ENCODE results near the gene APOL2. TPM values are rescaled to one million over a fixed set of nuclear protein-coding genes. Genes with fewer than 3 reads are reported as not detected.
A peak's percentile ranks its signal among the peaks of the same experiment; 100 is the strongest.
"Not testable (repeated sequence)": the region's sequence is repeated elsewhere in the genome, so short reads cannot be mapped to it uniquely, and the experiment has no call there.

APOL2 gene
- total RNA-seq, 4 donors from 2014 or later = 3.8 to 142 (median 47.8) TPM

GRCh38 chr22:36258701-36259614 lies 19.6 kb upstream of the APOL2 start:
- DNase-seq = peak; percentile 47
- 40 to 64% methylated on average over 1 to 16 of the region's 16 CpGs for WGBS, 2 donors (ENCODE audit: low coverage in 1 of 2)
- Histone ChIP-seq H3K4me1 (peaks cover 7 to 43% (median 31%) of the 10 kb centered on the region in 4 donors), H3K36me3 (no peaks in the 10 kb centered on the region), H3K4me3 (no peak overlapping the region), H3K27ac (peak overlapping the region; percentile 34 to 70 (median 66)), H3K27me3 (no peaks in the 10 kb centered on the region), H3K9me3 (no peaks in the 10 kb centered on the region)
- in situ Hi-C loops (cut with MboI; ENCODE audit: low pct_ligation_motif_present in 1 of 4, low pct_unique_long_range_greater_than_20kb in 1 of 4, low sequenced_read_pairs in 3 of 4) (no loop called here), intact Hi-C loops (cut with DNase I; ENCODE audit: low total_unique reads) (no loop called here)
- TF ChIP-seq EP300 (IDR thresholded peaks at IDR 0.05; ENCODE audit: low read depth) (no peak), POLR2A (IDR thresholded peaks at IDR 0.05) (no peak), CTCF (IDR thresholded peaks at IDR 0.05) (no peak), POLR2AphosphoS5 (IDR thresholded peaks at IDR 0.05) (no peak)

GRCh38 chr22:36257948-36258670 lies 18.8 kb upstream of the APOL2 start:
- Histone ChIP-seq H3K27ac (peak overlapping the region; percentile 34 to 70 (median 66)), H3K9me3 (no peaks in the 10 kb centered on the region), H3K27me3 (no peaks in the 10 kb centered on the region), H3K36me3 (no peaks in the 10 kb centered on the region), H3K4me3 (no peak overlapping the region), H3K4me1 (peaks cover 8 to 51% (median 39%) of the 10 kb centered on the region in 4 donors)
- 81 to 91% methylated on average over 10 to 13 of the region's 13 CpGs for WGBS, 2 donors (ENCODE audit: low coverage in 1 of 2)
- intact Hi-C loops (cut with DNase I; ENCODE audit: low total_unique reads) = no loop called here
- no peak for DNase-seq
- no peak for TF ChIP-seq POLR2AphosphoS5 (IDR thresholded peaks at IDR 0.05)
- no peak for TF ChIP-seq EP300 (IDR thresholded peaks at IDR 0.05; ENCODE audit: low read depth)
- TF ChIP-seq POLR2A (IDR thresholded peaks at IDR 0.05) = no peak
- TF ChIP-seq CTCF (IDR thresholded peaks at IDR 0.05) = no peak
- in situ Hi-C loops (cut with MboI; ENCODE audit: low pct_ligation_motif_present in 1 of 4, low pct_unique_long_range_greater_than_20kb in 1 of 4, low sequenced_read_pairs in 3 of 4) = no loop called here

GRCh38 chr22:36257308-36257707 lies 18.0 kb upstream of the APOL2 start:
- WGBS, 2 donors (ENCODE audit: low coverage in 1 of 2) = 79% methylated on average over 7 of the region's 8 CpGs; no CpG with 5 or more reads in 1 of the 2 donors
- Histone ChIP-seq H3K4me1 (peaks cover 11 to 51% (median 43%) of the 10 kb centered on the region in 4 donors), H3K9me3 (no peaks in the 10 kb centered on the region), H3K4me3 (no peak overlapping the region), H3K27ac (no peak overlapping the region), H3K27me3 (no peaks in the 10 kb centered on the region), H3K36me3 (no peaks in the 10 kb centered on the region)
- intact Hi-C loops (cut with DNase I; ENCODE audit: low total_unique reads) (no loop called here), in situ Hi-C loops (cut with MboI; ENCODE audit: low pct_ligation_motif_present in 1 of 4, low pct_unique_long_range_greater_than_20kb in 1 of 4, low sequenced_read_pairs in 3 of 4) (no loop called here)
- TF ChIP-seq POLR2AphosphoS5 (IDR thresholded peaks at IDR 0.05) = no peak
- no peak for TF ChIP-seq CTCF (IDR thresholded peaks at IDR 0.05)
- TF ChIP-seq EP300 (IDR thresholded peaks at IDR 0.05; ENCODE audit: low read depth) = no peak
- no peak for TF ChIP-seq POLR2A (IDR thresholded peaks at IDR 0.05)
- DNase-seq = no peak

- Histone ChIP-seq H3K36me3 (no peaks in the 10 kb centered on the region), H3K9me3 (no peaks in the 10 kb centered on the region), H3K4me1 (peaks cover 11 to 51% (median 43%) of the 10 kb centered on the region in 4 donors), H3K27me3 (no peaks in the 10 kb centered on the region), H3K4me3 (no peak overlapping the region), H3K27ac (peak overlapping the region in 2 of 4 donors; percentile 16 to 21)
- in situ Hi-C loops (cut with MboI; ENCODE audit: low pct_ligation_motif_present in 1 of 4, low pct_unique_long_range_greater_than_20kb in 1 of 4, low sequenced_read_pairs in 3 of 4) = no loop called here
- TF ChIP-seq CTCF (IDR thresholded peaks at IDR 0.05) = no peak
- TF ChIP-seq POLR2AphosphoS5 (IDR thresholded peaks at IDR 0.05) = no peak
- no peak for TF ChIP-seq POLR2A (IDR thresholded peaks at IDR 0.05)
- TF ChIP-seq EP300 (IDR thresholded peaks at IDR 0.05; ENCODE audit: low read depth) = no peak
- intact Hi-C loops (cut with DNase I; ENCODE audit: low total_unique reads) = no loop called here
- no peak for DNase-seq
- 71 to 75% methylated on average over 1 to 3 of the region's 3 CpGs for WGBS, 2 donors (ENCODE audit: low coverage in 1 of 2)
These were observed 17.2 kb upstream of the APOL2 start for GRCh38 chr22:36256478-36256877.

GRCh38 chr22:36255572-36255971 lies 16.2 kb upstream of the APOL2 start:
- H3K27me3 ChIP-seq; DNase-seq; H3K9me3 ChIP-seq; intact Hi-C loops (cut with DNase I; ENCODE audit: low total_unique reads); H3K36me3 ChIP-seq; in situ Hi-C loops (cut with MboI; ENCODE audit: low pct_ligation_motif_present in 1 of 4, low pct_unique_long_range_greater_than_20kb in 1 of 4, low sequenced_read_pairs in 3 of 4): not testable (repeated sequence)
- Histone ChIP-seq H3K4me1 (peaks cover 11 to 51% (median 43%) of the 10 kb centered on the region in 4 donors), H3K4me3 (peak overlapping the region in 1 of 4 donors; percentile 50), H3K27ac (peak overlapping the region in 3 of 4 donors; percentile 78 to 84 (median 81))
- WGBS, 2 donors (ENCODE audit: low coverage in 1 of 2) = no CpG with 5 or more reads among the region's 5 CpGs

Data from transverse colon (tissue), 4 donors.